BE2C (cell line): ENCODE results near the gene MB.
A peak's percentile ranks its signal among the peaks of the same experiment; 100 is the strongest.

Source experiments
- DNase-seq: peaks from one replicate; pipeline ENCODE4 v3.0.0-alpha.2; 2020
- H3K27me3 ChIP-seq: fragments of 250-450 bp; sonication (Bioruptor Pico); 2 replicates; pipeline ENCODE4 v1.5.1; 2020; ENCODE audit warnings: mild to moderate bottlenecking
- H3K36me3 ChIP-seq: fragments of 250-450 bp; sonication (Bioruptor Pico); 2 replicates; pipeline ENCODE4 v1.5.1; 2020; ENCODE audit warnings: mild to moderate bottlenecking
- H3K4me1 ChIP-seq: fragments of 250-450 bp; sonication (Bioruptor Pico); 2 replicates; pipeline ENCODE4 v1.5.1; 2020
- H3K4me3 ChIP-seq: 2 replicates; pipeline ENCODE4 v1.5.1; 2011; ENCODE audit warnings: low read depth, low read length
- H3K9me3 ChIP-seq: fragments of 250-450 bp; sonication (Bioruptor Pico); 2 replicates; pipeline ENCODE4 v1.5.1; 2020
- CTCF ChIP-seq: IDR thresholded peaks from 2 replicates; pipeline ENCODE4 v1.5.1; 2012; ENCODE audit warnings: mild to moderate bottlenecking, low read depth, low read length

The MB gene

GRCh38 chr22:35642305-35642741 is 25.2 kb upstream of the MB start:
- DNase-seq = no peak
- Histone ChIP-seq H3K36me3 (no peaks in the 10 kb centered on the region), H3K9me3 (no peaks in the 10 kb centered on the region), H3K4me1 (peaks cover 5% of the 10 kb centered on the region), H3K27me3 (no peaks in the 10 kb centered on the region), H3K4me3 (no peak overlapping the region)
- no peak for TF ChIP-seq CTCF

- H3K36me3 ChIP-seq = no peaks in the 10 kb centered on the region
- H3K9me3 ChIP-seq = no peaks in the 10 kb centered on the region
- H3K4me3 ChIP-seq = no peak overlapping the region
- no peak for TF ChIP-seq CTCF
- H3K4me1 ChIP-seq = peaks cover 5% of the 10 kb centered on the region
- H3K27me3 ChIP-seq = no peaks in the 10 kb centered on the region
- DNase-seq = no peak
Observed at GRCh38 chr22:35641494-35642120, 24.5 kb upstream of the MB start.

- Histone ChIP-seq H3K9me3 (no peaks in the 10 kb centered on the region), H3K36me3 (no peaks in the 10 kb centered on the region), H3K4me1 (peaks cover 5% of the 10 kb centered on the region), H3K4me3 (no peak overlapping the region), H3K27me3 (no peaks in the 10 kb centered on the region)
- DNase-seq = peak; percentile 83
- TF ChIP-seq CTCF = no peak
Observed at GRCh38 chr22:35638410-35638809, 21.3 kb upstream of the MB start.

- Histone ChIP-seq H3K36me3 (no peaks in the 10 kb centered on the region), H3K4me3 (no peak overlapping the region), H3K4me1 (peaks cover 5% of the 10 kb centered on the region), H3K9me3 (no peaks in the 10 kb centered on the region), H3K27me3 (no peaks in the 10 kb centered on the region)
- TF ChIP-seq CTCF = no peak
- no peak for DNase-seq
Observed at GRCh38 chr22:35638001-35638400, 20.9 kb upstream of the MB start.

- TF ChIP-seq CTCF = no peak
- Histone ChIP-seq H3K27me3 (no peaks in the 10 kb centered on the region), H3K36me3 (no peaks in the 10 kb centered on the region), H3K4me3 (no peak overlapping the region), H3K9me3 (no peaks in the 10 kb centered on the region), H3K4me1 (peaks cover 5% of the 10 kb centered on the region)
- no peak for DNase-seq
Observed at GRCh38 chr22:35637254-35637653, 20.1 kb upstream of the MB start.

- Histone ChIP-seq H3K4me1 (peaks cover 5% of the 10 kb centered on the region), H3K9me3 (no peaks in the 10 kb centered on the region), H3K27me3 (no peaks in the 10 kb centered on the region), H3K36me3 (no peaks in the 10 kb centered on the region), H3K4me3 (no peak overlapping the region)
- TF ChIP-seq CTCF = no peak
- no peak for DNase-seq
Observed at GRCh38 chr22:35634943-35635540, 17.9 kb upstream of the MB start.
